Stimulated activated CD8-positive, alpha-beta memory T cell treated with anti-CD3 and anti-CD28 coated beads, Interleukin-12 subunit alpha, Interleukin-12 subunit beta, amount 100 ng/mL, for 1 hour (primary cell): ENCODE measurements around the gene NR3C1.

ENCODE experiments used
- DNase-seq: peaks from one replicate; pipeline ENCODE4 v3.0.0-alpha.2; 2020; ENCODE audit warnings: low read depth

Gene NR3C1

GRCh38 chr5:143425835-143426234 lies 22.3 kb upstream of the NR3C1 start:
- no peak for DNase-seq

- DNase-seq: no peak
Measured at GRCh38 chr5:143418140-143418866, 14.8 kb upstream of the NR3C1 start.

- no peak for DNase-seq
Measured at GRCh38 chr5:143417503-143418139, 14.1 kb upstream of the NR3C1 start.

GRCh38 chr5:143416411-143416810 lies 12.9 kb upstream of the NR3C1 start:
- no peak for DNase-seq

GRCh38 chr5:143413958-143414669 lies 10.6 kb upstream of the NR3C1 start:
- DNase-seq: no peak

- no peak for DNase-seq
Measured at GRCh38 chr5:143412661-143413342, 9.3 kb upstream of the NR3C1 start.

GRCh38 chr5:143409926-143410325 lies 6.4 kb upstream of the NR3C1 start:
- no peak for DNase-seq

- no peak for DNase-seq
Measured at GRCh38 chr5:143406408-143406807, 2.9 kb upstream of the NR3C1 start.

- no peak for DNase-seq
Measured at GRCh38 chr5:143405849-143406098, 2.3 kb upstream of the NR3C1 start.

- DNase-seq: peak; percentile 83
Measured at GRCh38 chr5:143405063-143405848, 1.8 kb upstream of the NR3C1 start.

- DNase-seq: peak; percentile 65
Measured at GRCh38 chr5:143404416-143405062, 1.1 kb upstream of the NR3C1 start.

- no peak for DNase-seq
Measured at GRCh38 chr5:143403334-143403592, 223 bp downstream of the NR3C1 start.

- no peak for DNase-seq
Measured at GRCh38 chr5:143402553-143403333, 743 bp downstream of the NR3C1 start.

GRCh38 chr5:143402017-143402552 lies 1.4 kb downstream of the NR3C1 start:
- DNase-seq: no peak

GRCh38 chr5:143401227-143402016 lies 2.1 kb downstream of the NR3C1 start:
- DNase-seq: no peak

- no peak for DNase-seq
Measured at GRCh38 chr5:143400541-143401226, 2.8 kb downstream of the NR3C1 start.

- no peak for DNase-seq
Measured at GRCh38 chr5:143399616-143400540, 3.6 kb downstream of the NR3C1 start.
